K562 (cell line): Measurements from ENCODE around the gene PDE11A. TPM values are rescaled to one million over a fixed set of nuclear protein-coding genes. Genes with fewer than 3 reads are reported as not detected.

Experiments used
- BCOR ChIP-seq: fragments of 450-650 bp; IDR thresholded peaks from 2 replicates; pipeline ENCODE4 v1.6.1; 2016
- CEBPB ChIP-seq: fragments of 450-650 bp; IDR thresholded peaks from 2 replicates; pipeline ENCODE4 v1.6.1; 2016; ENCODE audit warnings: missing genetic modification characterization, missing compliant biosample characterization
- CHAMP1 ChIP-seq: fragments of 450-650 bp; IDR thresholded peaks from 2 replicates; pipeline ENCODE4 v1.6.1; 2016; ENCODE audit warnings: mild to moderate bottlenecking
- E2F8 ChIP-seq: fragments of 450-650 bp; IDR thresholded peaks from 2 replicates; pipeline ENCODE4 v1.7.1; 2018; ENCODE audit warnings: mild to moderate bottlenecking, low read depth; ENCODE audit not compliant: partially characterized antibody
- ELF4 ChIP-seq: fragments of 450-650 bp; formaldehyde crosslinking; IDR thresholded peaks from 2 replicates; pipeline ENCODE4 v1.4.0; 2022; ENCODE audit warnings: missing genetic modification characterization
- ETV1 ChIP-seq: fragments of 450-650 bp; conservative IDR thresholded peaks from 2 replicates; pipeline ENCODE4 v1.6.1; 2016; ENCODE audit warnings: missing genetic modification characterization, control low read depth, low read depth, missing compliant biosample characterization
- FOXM1 ChIP-seq, 2 experiments: fragments of 450-650 bp in 1 of 2; sonication (generic) in 1 of 2; formaldehyde crosslinking in 1 of 2; IDR thresholded peaks; 2 replicates each; pipeline versions ENCODE4 v1.6.1 to v1.9.0; 2017 to 2022; ENCODE audit warnings: low read depth in 2 of 2, mild to moderate bottlenecking in 2 of 2, missing genetic modification reagents in 1 of 2, moderate library complexity in 1 of 2
- GTF2A2 ChIP-seq: IDR thresholded peaks from 2 replicates; pipeline ENCODE4 v1.6.1; 2016; ENCODE audit warnings: mild to moderate bottlenecking, missing genetic modification characterization, missing compliant biosample characterization
- IRF1 ChIP-seq: sonication (generic); formaldehyde crosslinking; IDR thresholded peaks from 2 replicates; pipeline ENCODE4 v1.8.0; 2022; ENCODE audit warnings: missing genetic modification reagents, mild to moderate bottlenecking, borderline replicate concordance
- JUND ChIP-seq, 2 experiments: IDR thresholded peaks; 2 replicates in 1 of 2; 3 replicates in 1 of 2; pipeline ENCODE4 v1.6.1; 2011; ENCODE audit warnings: borderline replicate concordance in 2 of 2, low read depth in 2 of 2, low read length in 2 of 2, improper control_type of control experiment in 1 of 2, missing biosample characterization in 1 of 2, missing genetic modification characterization in 1 of 2, missing genetic modification reagents in 1 of 2
- MTA2 ChIP-seq: fragments of 450-650 bp; IDR thresholded peaks from 2 replicates; pipeline ENCODE4 v1.6.1; 2016; ENCODE audit warnings: low read depth
- NCOA4 ChIP-seq: fragments of 450-650 bp; IDR thresholded peaks from 2 replicates; pipeline ENCODE4 v1.6.1; 2018; ENCODE audit warnings: mild to moderate bottlenecking; ENCODE audit not compliant: partially characterized antibody
- NFRKB ChIP-seq: fragments of 450-650 bp; IDR thresholded peaks from 2 replicates; pipeline ENCODE4 v1.6.1; 2016; ENCODE audit warnings: low read depth
- PTBP1 ChIP-seq: fragments of 200-400 bp; formaldehyde crosslinking; IDR thresholded peaks from 2 replicates; pipeline ENCODE4 v1.6.1; 2017; ENCODE audit warnings: low read depth, low read length
- SMAD4 ChIP-seq: fragments of 250-450 bp; sonication (Bioruptor Pico); conservative IDR thresholded peaks from 2 replicates; pipeline ENCODE4 v1.8.0; 2021; ENCODE audit warnings: inconsistent platforms, mild to moderate bottlenecking, moderate library complexity
- SMARCA5 ChIP-seq: fragments of 450-650 bp; IDR thresholded peaks from 2 replicates; pipeline ENCODE4 v1.6.1; 2016
- ZFPM2 ChIP-seq: fragments of 250-450 bp; sonication (Bioruptor Pico); IDR thresholded peaks from 2 replicates; pipeline ENCODE4 v1.5.1; 2022; ENCODE audit warnings: mild to moderate bottlenecking
- ZNF324 ChIP-seq: fragments of 250-450 bp; sonication (Bioruptor Pico); IDR thresholded peaks from 2 replicates; pipeline ENCODE4 v1.4.0; 2020; ENCODE audit warnings: mild to moderate bottlenecking
- ZNF408 ChIP-seq: fragments of 250-450 bp; sonication (Bioruptor Pico); IDR thresholded peaks from 2 replicates; pipeline ENCODE4 v1.4.0; 2020; ENCODE audit warnings: low read depth, mild to moderate bottlenecking, moderate library complexity
- ZNF696 ChIP-seq: fragments of 250-450 bp; sonication (Bioruptor Pico); conservative IDR thresholded peaks from 2 replicates; pipeline ENCODE4 v1.4.0; 2020; ENCODE audit warnings: mild to moderate bottlenecking, moderate library complexity
- polyA plus RNA-seq, 8 experiments: library from polyadenylated mRNA; depleted of rRNA in 4 of 8; stranded (reverse) in 5 of 8; unstranded in 3 of 8; fragments of >200 nt; fragmentation: Nextera tagmentation in 2 of 8; fragmentation: Illumina TruSeq in 1 of 8; extraction: Ambion mirVana in 2 of 8; extraction: Trizol in 1 of 8; gene quantifications; 2 replicates each; pipeline versions ENCODE4 v1.2.1 to v1.2.3, GENCODE V29; 2011 to 2014; ENCODE audit warnings: inconsistent platforms in 1 of 8, missing spikeins in 1 of 8
- total RNA-seq, 7 experiments: library from RNA; depleted of rRNA in 6 of 7; stranded (reverse); fragments of >200 nt in 6 of 7; fragmentation: Illumina TruSeq in 2 of 7; extraction: Trizol in 2 of 7; gene quantifications; 2 replicates each; pipeline versions ENCODE4 v1.2.1 to v1.2.3, GENCODE V29; 2011 to 2021; ENCODE audit warnings: low replicate concordance in 1 of 7

Gene PDE11A
- total and polyA plus RNA-seq, 9 of the 15 experiments (the other 6 are each of a cell fraction or from before 2014, with no cell fraction given), result 3.2 to 22.1 (median 5.7) TPM

GRCh38 chr2:177682836-177683660 lies 389.5 kb downstream of the PDE11A start (continued):
- no peak for TF ChIP-seq SMARCA5
- TF ChIP-seq GTF2A2 (tag), result no peak
- no peak for TF ChIP-seq BCOR
- no peak for TF ChIP-seq CEBPB (tag)
- no peak for TF ChIP-seq IRF1 (CRISPR knock-in tag)
- no peak; the same call in 1 of the 2 replicates for TF ChIP-seq NFRKB
- peak; percentile 9; the same call in 1 of the 2 replicates for TF ChIP-seq ELF4 (CRISPR knock-in tag)
- no peak for TF ChIP-seq NCOA4
- peak; percentile 12; the same call in 1 of the 2 replicates for TF ChIP-seq CHAMP1
- TF ChIP-seq MTA2, result no peak
- no peak for TF ChIP-seq ZFPM2
- TF ChIP-seq E2F8, result no peak
- TF ChIP-seq ETV1 (tag), result peak; percentile 75
- no peak for TF ChIP-seq ZNF408 (CRISPR knock-in tag)
- no peak for TF ChIP-seq PTBP1
- TF ChIP-seq SMAD4, result 0 out of 2 replicates have a peak, but pooled peaks have one; percentile 57
- no peak for TF ChIP-seq ZNF696 (CRISPR knock-in tag)
- no peak for TF ChIP-seq FOXM1 (IDR thresholded peaks at IDR 0.05; ENCODE audit: low read depth)
- no peak for TF ChIP-seq FOXM1 (CRISPR knock-in tag; IDR thresholded peaks at IDR 0.05; ENCODE audit: low read depth)
- no peak for TF ChIP-seq ZNF324
- TF ChIP-seq JUND (IDR thresholded peaks at IDR 0.05; ENCODE audit: borderline replicate concordance, low read depth, low read length), result no peak
- peak; percentile 29; the same call in 1 of the 3 replicates for TF ChIP-seq JUND (tag; IDR thresholded peaks at IDR 0.05; ENCODE audit: borderline replicate concordance, low read depth, low read length)
